Cardiac muscle cell (in vitro differentiated cells and primary cell): ENCODE data around the gene PROCA1. TPM values are rescaled to one million over a fixed set of nuclear protein-coding genes. Genes with fewer than 3 reads are reported as not detected.

Experiments used
- DNase-seq, 2 donors: peaks; one replicate each; pipeline versions ENCODE4 v3.0.0 to v3.0.0-alpha.2; 2010 to 2017; ENCODE audit warnings: low read depth in 1 of 2, low spot score in 1 of 2
- H3K27ac ChIP-seq: fragments of 200-600 bp; sonication (generic); 2 replicates; pipeline ENCODE4 v1.5.1; 2016
- H3K27me3 ChIP-seq: fragments of 200-600 bp; sonication (generic); 2 replicates; pipeline ENCODE4 v1.6.0; 2016; ENCODE audit warnings: control low read depth
- H3K36me3 ChIP-seq: fragments of 200-600 bp; sonication (generic); 2 replicates; pipeline ENCODE4 v1.5.1; 2016; ENCODE audit warnings: control low read depth
- H3K4me1 ChIP-seq: fragments of 200-600 bp; sonication (generic); 2 replicates; pipeline ENCODE4 v1.8.1; 2017; ENCODE audit warnings: low read depth, mild to moderate bottlenecking, mixed run types
- H3K4me3 ChIP-seq: fragments of 200-600 bp; sonication (generic); 2 replicates; pipeline ENCODE4 v1.5.1; 2016; ENCODE audit warnings: mild to moderate bottlenecking
- H3K9me3 ChIP-seq: fragments of 200-600 bp; sonication (generic); 2 replicates; pipeline ENCODE4 v1.5.1; 2017; ENCODE audit warnings: low read depth, mild to moderate bottlenecking, control low read depth
- polyA plus RNA-seq: library from polyadenylated mRNA; unstranded; fragments of >200 nt; fragmentation: Nextera tagmentation; extraction: Ambion mirVana; gene quantifications from 2 replicates; pipeline ENCODE4 v1.2.1, GENCODE V29; 2016
- total RNA-seq: library from RNA; depleted of rRNA; stranded (reverse); fragments of >200 nt; gene quantifications from 2 replicates; pipeline ENCODE4 v1.2.3, GENCODE V29; 2016
- TF ChIP-seq, protein P1 (sequence below): IDR thresholded peaks from 2 replicates; pipeline ENCODE4 v1.5.1; 2012; ENCODE audit warnings: low read depth, mild to moderate bottlenecking, low read length

PROCA1 gene
- total and polyA plus RNA-seq, 2 experiments from 2014 or later, result 7.8 to 44.8 TPM

DNA sequence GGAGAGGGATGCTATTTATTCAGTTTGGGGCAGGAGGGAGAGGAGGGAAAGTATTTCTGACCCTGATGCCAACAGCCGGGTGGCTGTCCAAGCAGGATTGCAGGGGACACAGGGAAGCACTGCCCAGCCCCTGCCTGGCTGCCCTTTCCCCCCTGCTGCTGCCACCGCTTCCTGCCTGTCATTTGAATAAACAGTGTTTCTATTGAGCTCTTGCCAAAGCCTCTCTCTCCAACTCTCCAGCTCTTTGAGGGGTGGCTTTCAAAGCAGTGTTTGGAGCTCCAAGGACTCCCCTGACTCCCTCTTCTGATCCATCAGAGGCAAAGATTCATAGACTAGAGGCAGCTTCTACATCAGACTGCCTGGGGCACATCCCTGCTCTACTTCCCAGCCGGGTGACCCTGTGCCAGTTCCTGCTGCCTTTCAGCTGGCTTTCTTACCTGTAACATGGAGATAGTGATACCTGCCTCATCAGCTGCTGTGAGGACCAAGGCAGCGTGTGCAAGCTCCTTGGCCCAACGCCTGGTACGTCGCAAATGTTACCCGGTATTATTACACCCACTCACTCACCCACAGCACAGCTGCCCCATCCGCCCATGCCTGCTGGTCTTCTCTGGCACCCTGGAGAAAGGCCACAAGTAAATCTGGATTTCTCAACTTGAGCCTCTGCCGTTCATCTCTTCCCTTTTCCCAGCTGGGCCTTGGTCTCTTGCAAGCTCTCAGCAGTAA is 9.5 kb downstream of the PROCA1 start:
- H3K36me3 ChIP-seq, result peaks cover 49% of the 10 kb centered on the region
- no peak overlapping the region for H3K27ac ChIP-seq
- TF ChIP-seq, protein P1, sequence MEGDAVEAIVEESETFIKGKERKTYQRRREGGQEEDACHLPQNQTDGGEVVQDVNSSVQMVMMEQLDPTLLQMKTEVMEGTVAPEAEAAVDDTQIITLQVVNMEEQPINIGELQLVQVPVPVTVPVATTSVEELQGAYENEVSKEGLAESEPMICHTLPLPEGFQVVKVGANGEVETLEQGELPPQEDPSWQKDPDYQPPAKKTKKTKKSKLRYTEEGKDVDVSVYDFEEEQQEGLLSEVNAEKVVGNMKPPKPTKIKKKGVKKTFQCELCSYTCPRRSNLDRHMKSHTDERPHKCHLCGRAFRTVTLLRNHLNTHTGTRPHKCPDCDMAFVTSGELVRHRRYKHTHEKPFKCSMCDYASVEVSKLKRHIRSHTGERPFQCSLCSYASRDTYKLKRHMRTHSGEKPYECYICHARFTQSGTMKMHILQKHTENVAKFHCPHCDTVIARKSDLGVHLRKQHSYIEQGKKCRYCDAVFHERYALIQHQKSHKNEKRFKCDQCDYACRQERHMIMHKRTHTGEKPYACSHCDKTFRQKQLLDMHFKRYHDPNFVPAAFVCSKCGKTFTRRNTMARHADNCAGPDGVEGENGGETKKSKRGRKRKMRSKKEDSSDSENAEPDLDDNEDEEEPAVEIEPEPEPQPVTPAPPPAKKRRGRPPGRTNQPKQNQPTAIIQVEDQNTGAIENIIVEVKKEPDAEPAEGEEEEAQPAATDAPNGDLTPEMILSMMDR, result no peak
- no peak overlapping the region for H3K4me3 ChIP-seq
- no peaks in the 10 kb centered on the region for H3K27me3 ChIP-seq
- DNase-seq, result no peak
- H3K9me3 ChIP-seq, result no peaks in the 10 kb centered on the region
- no peaks in the 10 kb centered on the region for H3K4me1 ChIP-seq

GRCh38 chr17:28700830-28701492 is 10.7 kb downstream of the PROCA1 start:
- Histone ChIP-seq H3K9me3 (no peaks in the 10 kb centered on the region), H3K4me3 (no peak overlapping the region), H3K27ac (no peak overlapping the region), H3K27me3 (no peaks in the 10 kb centered on the region), H3K36me3 (peaks cover 57% of the 10 kb centered on the region), H3K4me1 (no peaks in the 10 kb centered on the region)
- DNase-seq, result no peak
- TF ChIP-seq, protein P1, result no peak

- Histone ChIP-seq H3K9me3 (no peaks in the 10 kb centered on the region), H3K4me3 (no peak overlapping the region), H3K27ac (no peak overlapping the region), H3K4me1 (no peaks in the 10 kb centered on the region), H3K27me3 (no peaks in the 10 kb centered on the region), H3K36me3 (peaks cover 64% of the 10 kb centered on the region)
- TF ChIP-seq, protein P1, result no peak
- no peak for DNase-seq
Observed at GRCh38 chr17:28700278-28700677, 11.4 kb downstream of the PROCA1 start.

DNA sequence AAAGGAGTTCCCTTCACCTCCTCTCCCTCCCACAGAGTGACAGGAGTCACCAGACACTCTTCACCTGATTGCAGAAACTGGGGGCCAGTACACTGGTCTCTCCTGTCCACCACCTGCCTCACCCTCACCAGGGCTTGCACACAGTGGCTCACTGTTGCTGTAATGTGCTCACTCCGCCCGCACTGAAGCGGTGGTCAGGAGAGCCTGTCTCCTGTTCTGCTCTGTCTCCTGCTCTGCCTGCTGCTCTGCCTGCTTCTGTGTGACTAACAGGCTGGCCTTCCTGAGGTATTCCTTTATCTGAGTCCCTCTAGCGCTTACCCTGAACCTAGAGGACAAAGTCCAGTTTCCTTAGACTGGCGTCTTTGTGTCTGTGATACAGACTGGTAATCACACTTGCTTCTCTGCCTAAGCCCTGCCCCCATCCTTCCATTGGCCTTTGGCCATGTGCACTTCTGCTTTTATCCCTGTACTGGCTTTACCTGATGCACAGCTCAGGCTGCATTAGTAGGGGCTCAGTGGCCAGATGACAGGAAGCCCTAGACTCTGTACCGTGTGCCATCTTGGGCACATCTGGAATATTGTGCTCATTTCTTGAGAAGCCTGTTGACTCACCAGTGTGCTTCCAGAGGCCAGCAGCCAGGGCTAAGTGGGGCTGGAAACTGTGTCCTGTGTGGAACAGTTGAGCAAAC is 13.3 kb downstream of the PROCA1 start:
- DNase-seq, result no peak
- H3K4me3 ChIP-seq, result no peak overlapping the region
- H3K4me1 ChIP-seq, result no peaks in the 10 kb centered on the region
- peaks cover 81% of the 10 kb centered on the region for H3K36me3 ChIP-seq
- H3K27ac ChIP-seq, result no peak overlapping the region
- H3K9me3 ChIP-seq, result no peaks in the 10 kb centered on the region
- H3K27me3 ChIP-seq, result no peaks in the 10 kb centered on the region
- TF ChIP-seq, protein P1, result no peak

- Histone ChIP-seq H3K4me1 (no peaks in the 10 kb centered on the region), H3K27ac (no peak overlapping the region), H3K36me3 (peaks cover 75% of the 10 kb centered on the region), H3K4me3 (no peak overlapping the region), H3K9me3 (no peaks in the 10 kb centered on the region), H3K27me3 (no peaks in the 10 kb centered on the region)
- DNase-seq, result no peak
- TF ChIP-seq, protein P1, result no peak
Observed at GRCh38 chr17:28693869-28694268, 17.8 kb downstream of the PROCA1 start.
